ENCODE measurements around the gene SLC13A2.
A peak's percentile ranks its signal among the peaks of the same experiment; 100 is the strongest.
"Not testable (repeated sequence)": the region's sequence is repeated elsewhere in the genome, so short reads cannot be mapped to it uniquely, and the experiment has no call there.

SLC13A2 gene

DNA sequence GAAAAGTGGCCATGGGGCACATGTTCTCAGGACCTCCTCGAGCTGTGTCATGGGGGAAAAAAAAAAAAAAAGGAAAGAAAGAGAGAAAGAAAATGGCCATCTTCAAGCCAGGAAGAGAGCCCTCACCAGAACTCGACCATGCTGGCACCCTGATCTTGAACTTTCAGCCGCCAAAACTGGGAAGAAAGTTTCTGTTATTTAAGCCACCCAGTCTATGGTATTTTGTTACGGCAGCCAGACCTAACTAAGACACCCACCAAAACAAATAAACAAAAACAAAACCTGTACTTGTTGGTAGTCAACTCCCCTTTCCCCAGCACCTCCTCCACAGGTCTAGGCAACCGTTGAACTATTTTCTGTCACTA lies 26.1 kb upstream of the SLC13A2 start:
- Histone ChIP-seq H3K36me3 (no peaks in the 10 kb centered on the region), H3K9me3 (replicated peaks in 1 of 11) (peaks cover 0 to 35% (median 19%) of the 10 kb centered on the region in 11 experiments; a peak in 17 of 22 replicates), H4K20me1 (no peaks in the 10 kb centered on the region), H3K4me3 (no peak overlapping the region), H3K9ac (no peak overlapping the region), H3K27ac (no peak overlapping the region), H3K27me3 (no peaks in the 10 kb centered on the region), H3K4me2 (no peak overlapping the region), H3K4me1 (peaks cover 0 to 13% (median 2%) of the 10 kb centered on the region in 10 experiments; a peak in 8 of 20 replicates)
- no peak for TF ChIP-seq Cebpa-rat (IDR thresholded peaks at IDR 0.05)

DNA sequence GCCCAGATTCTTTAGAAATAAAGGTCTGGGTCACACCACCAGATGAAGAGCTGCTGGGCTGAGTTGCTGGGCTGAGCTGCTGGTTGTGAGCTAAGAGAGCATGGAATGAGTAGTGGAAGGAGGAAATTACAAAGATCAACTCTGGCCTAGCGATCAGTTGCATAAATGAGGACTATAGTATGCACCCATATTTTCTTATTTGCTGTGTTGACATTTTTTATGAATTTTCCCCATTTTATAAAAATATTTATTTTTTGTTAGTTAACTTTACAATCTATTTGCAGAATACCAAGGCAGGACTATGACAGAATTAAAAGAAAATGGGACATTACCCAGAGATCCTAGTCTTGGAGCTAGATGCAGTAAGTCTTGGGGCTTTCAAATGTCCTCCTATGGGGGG lies 23.6 kb upstream of the SLC13A2 start:
- H3K9ac ChIP-seq, result no peak overlapping the region
- TF ChIP-seq Cebpa-rat (IDR thresholded peaks at IDR 0.05), result no peak
- H4K20me1 ChIP-seq, result no peaks in the 10 kb centered on the region
- H3K36me3 ChIP-seq, result no peaks in the 10 kb centered on the region
- H3K9me3 ChIP-seq (replicated peaks in 1 of 11), result peaks cover 0 to 30% (median 16%) of the 10 kb centered on the region in 11 experiments; a peak in 17 of 22 replicates
- peaks cover 0 to 13% (median 2%) of the 10 kb centered on the region in 10 experiments; a peak in 8 of 20 replicates for H3K4me1 ChIP-seq
- no peaks in the 10 kb centered on the region for H3K27me3 ChIP-seq
- H3K27ac ChIP-seq, result no peak overlapping the region
- H3K4me2 ChIP-seq, result peak overlapping the region in 1 of 11 experiments; percentile 10; a peak in 2 of 22 replicates
- H3K4me3 ChIP-seq, result no peak overlapping the region

DNA sequence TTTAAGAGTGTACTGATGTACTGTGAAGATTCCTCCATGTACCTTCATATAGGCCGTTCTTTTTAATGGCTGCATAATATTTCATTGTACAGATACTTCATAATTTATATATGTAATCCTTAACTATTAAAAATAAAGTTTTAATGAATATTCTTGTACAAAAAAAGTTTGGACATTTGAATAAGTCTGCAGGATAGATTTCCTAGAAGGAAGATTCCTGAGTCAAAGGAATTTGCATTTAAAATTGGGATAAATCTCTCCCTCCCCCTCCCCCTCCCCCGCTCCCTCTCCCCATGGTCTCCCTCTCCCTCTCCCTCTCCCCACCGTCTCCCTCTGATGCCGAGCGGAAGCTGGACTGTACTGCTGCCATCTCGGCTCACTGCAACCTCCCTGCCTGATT lies 15.6 kb upstream of the SLC13A2 start:
- Histone ChIP-seq H3K4me1 (no peaks in the 10 kb centered on the region), H3K9me3 (replicated peaks in 1 of 11) (peaks cover 7 to 27% (median 20%) of the 10 kb centered on the region in 11 experiments; a peak in 19 of 22 replicates), H4K20me1 (no peaks in the 10 kb centered on the region), H3K4me3 (no peak overlapping the region), H3K27ac (no peak overlapping the region), H3K4me2 (no peak overlapping the region), H3K27me3 (no peaks in the 10 kb centered on the region), H3K9ac (no peak overlapping the region), H3K36me3 (no peaks in the 10 kb centered on the region)
- TF ChIP-seq Cebpa-rat (IDR thresholded peaks at IDR 0.05), result no peak

DNA sequence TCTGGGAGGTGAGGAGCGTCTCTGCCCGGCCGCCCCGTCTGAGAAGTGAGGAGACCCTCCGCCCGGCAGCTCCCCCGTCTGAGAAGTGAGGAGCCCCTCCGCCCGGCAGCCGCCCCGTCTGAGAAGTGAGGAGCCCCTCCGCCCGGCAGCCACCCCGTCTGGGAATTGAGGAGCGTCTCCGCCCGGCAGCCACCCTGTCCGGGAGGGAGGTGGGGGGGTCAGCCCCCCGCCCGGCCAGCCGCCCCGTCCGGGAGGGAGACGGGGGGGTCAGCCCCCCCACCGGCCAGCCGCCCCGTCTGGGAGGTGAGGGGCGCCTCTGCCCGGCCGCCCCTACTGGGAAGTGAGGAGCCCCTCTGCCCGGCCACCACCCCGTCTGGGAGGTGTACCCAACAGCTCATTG lies 14.6 kb upstream of the SLC13A2 start:
- H3K27me3 ChIP-seq, H3K4me1 ChIP-seq, H3K4me2 ChIP-seq, H3K9ac ChIP-seq, H3K36me3 ChIP-seq, H3K4me3 ChIP-seq, H4K20me1 ChIP-seq, H3K27ac ChIP-seq: not testable (repeated sequence)
- H3K9me3 ChIP-seq (replicated peaks in 1 of 11), result peaks cover 7 to 27% (median 20%) of the 10 kb centered on the region in 11 experiments; a peak in 19 of 22 replicates

DNA sequence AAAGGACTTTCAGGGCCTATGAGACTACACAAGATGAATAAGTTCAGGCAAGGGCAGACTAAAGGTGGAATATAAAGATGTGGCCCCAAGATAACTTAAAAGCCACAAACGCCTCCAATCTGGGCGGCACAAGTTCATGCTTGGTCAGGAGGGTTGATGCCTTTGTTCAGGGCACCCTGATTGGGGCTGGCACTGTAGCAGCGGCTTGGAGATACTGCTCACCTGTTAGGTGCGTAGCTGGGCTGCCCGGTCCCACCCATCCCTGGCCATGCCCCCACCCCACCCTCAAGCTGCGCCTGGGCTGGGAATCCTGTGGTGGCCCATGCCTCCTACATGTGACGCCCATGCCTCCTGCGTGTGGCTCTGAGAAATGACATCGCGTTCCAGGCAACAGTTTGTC lies 12.5 kb upstream of the SLC13A2 start:
- Histone ChIP-seq H3K4me2 (no peak overlapping the region), H3K36me3 (no peaks in the 10 kb centered on the region), H3K4me3 (no peak overlapping the region), H3K4me1 (peaks cover 2 to 21% (median 12%) of the 10 kb centered on the region in 10 experiments; a peak in 19 of 20 replicates), H3K27ac (no peak overlapping the region), H3K9ac (no peak overlapping the region), H3K27me3 (no peaks in the 10 kb centered on the region; a peak in 1 of 22 replicates), H3K9me3 (replicated peaks in 1 of 11) (peaks cover 7 to 27% (median 20%) of the 10 kb centered on the region in 11 experiments; a peak in 19 of 22 replicates), H4K20me1 (no peaks in the 10 kb centered on the region)
- TF ChIP-seq Cebpa-rat (IDR thresholded peaks at IDR 0.05), result no peak

DNA sequence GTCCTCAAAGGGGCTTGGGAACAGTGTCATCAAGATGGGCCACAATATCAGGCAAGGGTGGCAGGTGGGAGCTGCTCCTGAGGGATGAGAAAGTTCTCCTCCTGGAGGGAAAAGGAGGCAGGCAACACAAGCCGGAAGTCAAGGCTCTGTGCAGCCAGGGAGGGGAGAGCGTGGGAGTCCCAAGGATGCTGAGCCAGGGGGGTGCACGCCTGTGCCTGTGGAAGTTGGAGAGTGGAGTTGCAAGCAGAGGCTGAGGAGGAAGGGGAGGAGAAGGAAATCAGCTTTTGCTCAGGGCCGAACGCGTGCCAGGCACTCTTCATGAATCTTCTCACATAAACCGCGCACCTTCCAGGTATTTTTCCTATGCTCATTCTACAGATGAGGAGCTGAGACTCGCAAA lies 7.4 kb upstream of the SLC13A2 start:
- Histone ChIP-seq H3K4me3 (0 out of 20 replicates have a peak overlapping the region, but pooled peaks of 2 of the 10 experiments have one; percentile 9 to 39), H3K27me3 (peaks cover 0 to 3% (median 0%) of the 10 kb centered on the region in 11 experiments; a peak in 1 of 22 replicates), H3K27ac (peak overlapping the region in 9 of 11 experiments; percentile 65 to 86 (median 78); a peak in 16 of 22 replicates), H3K4me1 (peaks cover 30 to 72% (median 63%) of the 10 kb centered on the region in 10 experiments), H3K9ac (peak overlapping the region in 5 of 11 experiments; percentile 13 to 72 (median 47); a peak in 12 of 22 replicates), H4K20me1 (no peaks in the 10 kb centered on the region), H3K9me3 (replicated peaks in 1 of 11) (no peaks in the 10 kb centered on the region), H3K4me2 (peak overlapping the region; percentile 54 to 94 (median 84)), H3K36me3 (no peaks in the 10 kb centered on the region)
- no peak for TF ChIP-seq Cebpa-rat (IDR thresholded peaks at IDR 0.05)

DNA sequence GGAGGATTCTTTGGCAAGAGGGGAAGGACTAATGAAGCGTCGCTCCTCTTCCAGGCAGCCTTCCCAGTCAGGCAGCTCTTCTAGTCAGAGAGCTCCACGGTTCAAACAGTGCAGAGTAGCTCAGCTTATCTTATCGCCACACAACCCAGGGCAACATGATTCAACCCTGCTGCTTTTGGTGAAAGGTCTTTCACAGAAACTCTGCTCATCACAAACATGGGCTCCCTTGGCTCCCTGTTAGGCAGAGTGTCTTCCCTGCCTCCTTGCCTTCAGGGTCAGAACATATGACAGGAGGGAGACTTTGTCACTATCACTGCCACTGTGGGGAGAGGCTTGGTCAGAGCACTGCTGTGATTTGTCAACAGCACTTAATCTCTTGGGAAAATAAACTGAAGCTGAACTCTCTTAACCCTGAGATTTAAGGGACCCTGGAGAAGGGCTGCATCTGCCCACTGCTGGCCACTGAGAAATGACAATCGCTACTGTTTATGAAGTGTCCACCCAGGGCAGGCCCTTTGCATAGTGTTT lies 6.9 kb upstream of the SLC13A2 start:
- Histone ChIP-seq H3K36me3 (no peaks in the 10 kb centered on the region), H4K20me1 (no peaks in the 10 kb centered on the region), H3K4me1 (peaks cover 30 to 78% (median 69%) of the 10 kb centered on the region in 10 experiments), H3K9ac (peak overlapping the region in 10 of 11 experiments; percentile 7 to 72 (median 44); a peak in 18 of 22 replicates), H3K4me2 (peak overlapping the region; percentile 54 to 94 (median 84)), H3K9me3 (replicated peaks in 1 of 11) (no peaks in the 10 kb centered on the region), H3K27me3 (peaks cover 0 to 3% (median 0%) of the 10 kb centered on the region in 11 experiments; a peak in 1 of 22 replicates), H3K27ac (peak overlapping the region in 9 of 11 experiments; percentile 65 to 86 (median 78); a peak in 18 of 22 replicates), H3K4me3 (peak overlapping the region in 4 of 10 experiments; percentile 2 to 39 (median 12); a peak in 2 of 20 replicates)
- TF ChIP-seq Cebpa-rat (IDR thresholded peaks at IDR 0.05), result no peak

DNA sequence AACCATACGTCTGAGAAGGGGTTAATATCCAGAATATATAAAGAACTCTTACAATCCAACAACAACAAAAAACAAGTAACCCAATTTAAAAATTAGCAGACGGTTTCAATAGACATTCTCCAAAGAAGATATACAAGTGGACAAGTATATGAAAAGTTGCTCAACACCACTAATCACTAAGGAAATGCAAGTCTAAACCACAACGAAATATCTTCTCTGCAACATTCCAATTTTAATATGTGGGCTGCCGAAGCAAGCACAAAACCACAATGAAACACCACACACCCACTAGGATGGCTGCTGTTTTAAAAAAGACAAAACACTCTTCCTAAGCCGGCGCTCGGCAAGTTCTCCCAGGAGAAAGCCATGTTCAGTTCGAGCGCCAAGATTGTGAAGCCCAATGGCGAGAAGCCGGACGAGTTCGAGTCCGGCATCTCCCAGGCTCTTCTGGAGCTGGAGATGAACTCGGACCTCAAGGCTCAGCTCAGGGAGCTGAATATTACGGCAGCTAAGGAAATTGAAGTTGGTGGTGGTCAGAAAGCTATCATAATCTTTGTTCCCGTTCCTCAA lies 5.9 kb upstream of the SLC13A2 start:
- Histone ChIP-seq H3K36me3 (no peaks in the 10 kb centered on the region), H3K4me1 (peaks cover 30 to 85% (median 74%) of the 10 kb centered on the region in 10 experiments), H4K20me1 (no peaks in the 10 kb centered on the region), H3K9me3 (replicated peaks in 1 of 11) (no peaks in the 10 kb centered on the region), H3K4me3 (peak overlapping the region in 5 of 10 experiments; percentile 1 to 39 (median 6); a peak in 7 of 20 replicates), H3K27ac (peak overlapping the region in 9 of 11 experiments; percentile 65 to 86 (median 78); a peak in 18 of 22 replicates), H3K9ac (peak overlapping the region in 9 of 11 experiments; percentile 7 to 72 (median 47); a peak in 12 of 22 replicates), H3K27me3 (peaks cover 0 to 3% (median 0%) of the 10 kb centered on the region in 11 experiments; a peak in 1 of 22 replicates), H3K4me2 (peak overlapping the region; percentile 54 to 94 (median 84))
- peak in 9 of 11 experiments; percentile 9 to 85 (median 62); a peak in 12 of 22 replicates for TF ChIP-seq Cebpa-rat (IDR thresholded peaks at IDR 0.05)

DNA sequence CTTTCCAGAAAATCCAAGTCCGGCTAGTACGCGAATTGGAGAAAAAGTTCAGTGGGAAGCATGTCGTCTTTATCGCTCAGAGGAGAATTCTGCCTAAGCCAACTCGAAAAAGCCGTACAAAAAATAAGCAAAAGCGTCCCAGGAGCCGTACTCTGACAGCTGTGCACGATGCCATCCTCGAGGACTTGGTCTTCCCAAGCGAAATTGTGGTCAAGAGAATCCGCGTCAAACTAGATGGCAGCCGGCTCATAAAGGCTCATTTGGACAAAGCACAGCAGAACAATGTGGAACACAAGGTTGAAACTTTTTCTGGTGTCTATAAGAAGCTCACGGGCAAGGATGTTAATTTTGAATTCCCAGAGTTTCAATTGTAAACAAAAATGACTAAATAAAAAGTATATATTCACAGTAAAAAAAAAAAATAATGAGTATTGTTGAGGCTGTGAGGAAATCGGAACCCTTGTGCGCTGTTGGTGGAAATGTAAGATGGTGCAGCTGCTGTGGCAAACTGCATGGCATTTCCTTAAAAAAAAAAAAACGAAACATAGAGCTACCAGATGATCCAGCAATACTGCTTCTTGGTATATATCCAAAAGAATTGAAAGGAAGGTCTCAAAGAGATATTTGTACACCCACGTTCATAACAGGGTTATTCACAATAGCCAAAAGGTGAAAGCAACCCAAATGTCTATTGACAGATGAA lies 5.3 kb upstream of the SLC13A2 start:
- Histone ChIP-seq H3K4me1 (peaks cover 30 to 91% (median 76%) of the 10 kb centered on the region in 10 experiments), H3K27ac (peak overlapping the region in 9 of 11 experiments; percentile 65 to 86 (median 78); a peak in 17 of 22 replicates), H3K9ac (peak overlapping the region in 6 of 11 experiments; percentile 41 to 72 (median 50); a peak in 8 of 22 replicates), H3K4me2 (peak overlapping the region; percentile 54 to 94 (median 84))
- not testable (repeated sequence) for H3K9me3 ChIP-seq (replicated peaks in 1 of 11); H3K36me3 ChIP-seq; H3K27me3 ChIP-seq; H4K20me1 ChIP-seq; H3K4me3 ChIP-seq
